GM23338 (cell line): ENCODE measurements around the gene CLOCK. TPM values are rescaled to one million over a fixed set of nuclear protein-coding genes. Genes with fewer than 3 reads are reported as not detected.

Experiments used
- ATAC-seq: fragments of 200-7000 bp; cut with Tn5 transposase; 3 replicates; pipeline ENCODE4 v1.9.1; 2020
- DNase-seq: peaks from one replicate; pipeline ENCODE4 v3.0.0-alpha.2; 2015; ENCODE audit warnings: low spot score
- H2AFZ ChIP-seq: fragments of 200-600 bp; sonication (generic); 2 replicates; pipeline ENCODE4 v1.8.0; 2016; ENCODE audit warnings: antibody characterized with exemption, mild to moderate bottlenecking, moderate library complexity
- H3F3A ChIP-seq: fragments of 200-600 bp; sonication (generic); replicated peaks from 2 replicates; pipeline ENCODE4 v1.8.0; 2017; ENCODE audit warnings: antibody characterized with exemption, mixed run types, low read depth
- H3K27ac ChIP-seq: fragments of 200-600 bp; sonication (generic); 2 replicates; pipeline ENCODE4 v1.6.1; 2016; ENCODE audit warnings: low read depth
- H3K27me3 ChIP-seq: fragments of 200-600 bp; sonication (generic); 2 replicates; pipeline ENCODE4 v1.8.0; 2016; ENCODE audit warnings: mild to moderate bottlenecking, mixed run types, moderate library complexity; ENCODE audit not compliant: insufficient read depth
- H3K36me3 ChIP-seq: fragments of 200-600 bp; sonication (generic); 2 replicates; pipeline ENCODE4 v1.8.0; 2016; ENCODE audit warnings: mild to moderate bottlenecking; ENCODE audit not compliant: insufficient read depth
- H3K4me1 ChIP-seq: fragments of 200-600 bp; sonication (generic); 2 replicates; pipeline ENCODE4 v1.8.0; 2016; ENCODE audit warnings: mild to moderate bottlenecking, moderate library complexity; ENCODE audit not compliant: insufficient read depth
- H3K4me2 ChIP-seq: fragments of 200-600 bp; sonication (generic); 2 replicates; pipeline ENCODE4 v1.7.1; 2017; ENCODE audit warnings: mixed run types
- H3K4me3 ChIP-seq: fragments of 200-600 bp; sonication (generic); 2 replicates; pipeline ENCODE4 v1.6.1; 2016; ENCODE audit warnings: mixed run types
- H3K79me2 ChIP-seq: fragments of 200-600 bp; sonication (generic); replicated peaks from 2 replicates; pipeline ENCODE4 v1.8.0; 2017; ENCODE audit warnings: mild to moderate bottlenecking; ENCODE audit not compliant: insufficient read depth
- H3K9me2 ChIP-seq: fragments of 200-600 bp; sonication (generic); 2 replicates; pipeline ENCODE4 v1.8.0; 2017; ENCODE audit not compliant: insufficient read depth
- H4K20me1 ChIP-seq: fragments of 200-600 bp; sonication (generic); replicated peaks from 2 replicates; pipeline ENCODE4 v1.8.0; 2017; ENCODE audit warnings: mild to moderate bottlenecking; ENCODE audit not compliant: insufficient read depth
- H3K27ac Mint-ChIP-seq: 2 replicates; pipeline ENCODE4 v1.8.0; 2020; ENCODE audit warnings: inconsistent platforms, mild to moderate bottlenecking, moderate library complexity, mixed read lengths
- H3K27me3 Mint-ChIP-seq: 3 replicates; pipeline ENCODE4 v1.8.0; 2022; ENCODE audit warnings: low read depth, mild to moderate bottlenecking, moderate library complexity, mixed read lengths, inconsistent platforms; ENCODE audit not compliant: insufficient read depth, poor library complexity
- H3K36me3 Mint-ChIP-seq: 3 replicates; pipeline ENCODE4 v1.8.0; 2021; ENCODE audit warnings: low read depth, mild to moderate bottlenecking, inconsistent platforms, moderate library complexity, mixed read lengths
- H3K4me1 Mint-ChIP-seq: 3 replicates; pipeline ENCODE4 v1.8.0; 2020; ENCODE audit warnings: mild to moderate bottlenecking, inconsistent platforms, mixed read lengths
- H3K4me3 Mint-ChIP-seq: 3 replicates; pipeline ENCODE4 v1.8.0; 2021; ENCODE audit warnings: moderate library complexity, mild to moderate bottlenecking, inconsistent platforms, mixed read lengths
- H3K9me3 Mint-ChIP-seq: 3 replicates; pipeline ENCODE4 v1.8.0; 2020; ENCODE audit warnings: moderate library complexity, mild to moderate bottlenecking, inconsistent platforms, mixed read lengths
- ETS1 ChIP-seq: IDR thresholded peaks from 2 replicates; pipeline ENCODE4 v1.6.1; 2016; ENCODE audit warnings: antibody characterized with exemption
- EZH2phosphoT487 ChIP-seq: fragments of 200-600 bp; sonication (generic); IDR thresholded peaks from one replicate; pipeline ENCODE4 v1.8.1; 2018; ENCODE audit warnings: antibody characterized with exemption; ENCODE audit not compliant: unreplicated experiment
- POLR2AphosphoS5 ChIP-seq: IDR thresholded peaks from 2 replicates; pipeline ENCODE4 v1.6.1; 2016; ENCODE audit warnings: antibody characterized with exemption, low read depth
- STAT1 ChIP-seq: IDR thresholded peaks from one replicate; pipeline ENCODE4 v1.6.1; 2016; ENCODE audit warnings: antibody characterized with exemption; ENCODE audit not compliant: unreplicated experiment
- ZNF462 ChIP-seq: fragments of 250-450 bp; sonication (Bioruptor Pico); IDR thresholded peaks from 2 replicates; pipeline ENCODE4 v1.5.0; 2020; ENCODE audit warnings: mild to moderate bottlenecking, moderate library complexity
- polyA plus RNA-seq: library from polyadenylated mRNA; unstranded; fragments of >200 nt; fragmentation: Nextera tagmentation; extraction: Ambion mirVana; gene quantifications from 2 replicates; pipeline ENCODE4 v1.2.1, GENCODE V29; 2016
- total RNA-seq: library from RNA; depleted of rRNA; stranded (reverse); fragments of >200 nt; shearing (Covaris generic); gene quantifications from 2 replicates; pipeline ENCODE4 v1.2.3, GENCODE V29; 2014
- TF ChIP-seq, protein P1 (sequence below): IDR thresholded peaks from one replicate; pipeline ENCODE4 v1.6.1; 2018; ENCODE audit warnings: antibody characterized with exemption; ENCODE audit not compliant: unreplicated experiment

The CLOCK gene
- total and polyA plus RNA-seq, 2 experiments from 2014 or later = 17.1 to 28.8 TPM

DNA sequence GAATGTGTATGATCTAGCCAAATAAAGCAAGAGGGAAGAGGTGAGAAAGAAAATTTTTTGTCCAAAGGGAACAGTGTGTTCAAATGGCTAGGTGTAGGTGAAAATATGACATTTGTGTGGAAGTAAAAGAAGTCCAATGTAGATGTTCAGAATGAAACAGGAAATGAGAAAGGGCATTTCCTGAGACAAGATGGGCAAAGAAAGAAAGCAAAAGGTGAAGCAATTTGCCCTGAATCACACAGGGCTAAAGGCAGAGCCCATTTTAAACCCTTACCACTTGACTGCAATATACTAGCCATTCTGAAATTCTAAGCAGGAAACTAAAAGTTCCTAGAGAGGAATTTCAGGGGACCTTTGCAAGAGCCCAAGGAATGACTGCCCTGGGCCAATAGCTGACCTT, 36.0 kb downstream of the CLOCK start:
- Mint-ChIP-seq H3K27ac (no peak overlapping the region), H3K4me3 (no peak overlapping the region), H3K9me3 (no peaks in the 10 kb centered on the region), H3K27me3 (no peaks in the 10 kb centered on the region), H3K36me3 (peaks cover 14% of the 10 kb centered on the region), H3K4me1 (peaks cover 13% of the 10 kb centered on the region)
- no peaks in the 10 kb centered on the region for H3K36me3 ChIP-seq
- ATAC-seq (no peak), DNase-seq (no peak)
- 0 out of 2 replicates have a peak, but pooled peaks cover 3% of the 10 kb centered on the region for H4K20me1 ChIP-seq
- H3K27ac ChIP-seq = no peak overlapping the region
- H3F3A ChIP-seq = no peaks in the 10 kb centered on the region
- H3K4me3 ChIP-seq = no peak overlapping the region
- H3K27me3 ChIP-seq = no peaks in the 10 kb centered on the region
- H3K9me2 ChIP-seq = no peaks in the 10 kb centered on the region
- peaks cover 10% of the 10 kb centered on the region; the same call in 1 of the 2 replicates for H3K4me1 ChIP-seq
- TF ChIP-seq ZNF462 (CRISPR knock-in tag) = no peak
- peaks cover 64% of the 10 kb centered on the region for H3K79me2 ChIP-seq
- no peak overlapping the region for H3K4me2 ChIP-seq
- H2AFZ ChIP-seq = no peak overlapping the region

DNA sequence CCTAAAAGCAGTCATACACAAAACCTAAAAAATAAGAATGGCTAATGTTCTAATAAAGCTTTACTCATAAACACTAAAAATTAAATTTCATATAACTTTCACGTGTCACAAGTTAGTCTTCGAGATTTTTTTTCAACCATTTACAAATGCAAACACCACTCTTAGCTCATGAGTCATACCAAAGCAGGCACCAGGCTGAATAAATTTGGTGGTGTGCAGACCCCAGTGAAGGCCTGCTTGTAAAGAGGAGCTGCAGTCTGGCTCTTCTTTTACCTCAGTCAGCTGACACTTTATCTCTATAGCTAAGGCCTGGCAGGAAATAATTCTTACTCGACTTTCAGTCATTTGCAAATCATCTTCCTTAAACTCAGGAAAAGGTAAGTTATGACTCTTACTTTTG, 37.4 kb downstream of the CLOCK start:
- Mint-ChIP-seq H3K27me3 (no peaks in the 10 kb centered on the region), H3K4me1 (peaks cover 13% of the 10 kb centered on the region; the same call in 2 of the 3 replicates), H3K4me3 (no peak overlapping the region), H3K9me3 (no peaks in the 10 kb centered on the region), H3K36me3 (peaks cover 14% of the 10 kb centered on the region), H3K27ac (peak overlapping the region; percentile 37; the same call in 1 of the 2 replicates)
- Histone ChIP-seq H2AFZ (no peak overlapping the region), H4K20me1 (0 out of 2 replicates have a peak, but pooled peaks cover 3% of the 10 kb centered on the region), H3K36me3 (no peaks in the 10 kb centered on the region), H3K4me3 (no peak overlapping the region), H3K27ac (0 out of 2 replicates have a peak overlapping the region, but pooled peaks have one; percentile 41), H3F3A (no peaks in the 10 kb centered on the region), H3K4me2 (no peak overlapping the region), H3K9me2 (no peaks in the 10 kb centered on the region), H3K4me1 (peaks cover 10% of the 10 kb centered on the region; the same call in 1 of the 2 replicates), H3K79me2 (peaks cover 58% of the 10 kb centered on the region), H3K27me3 (no peaks in the 10 kb centered on the region)
- DNase-seq (no peak), ATAC-seq (no peak)
- TF ChIP-seq POLR2AphosphoS5 (no peak), STAT1 (no peak), EZH2phosphoT487 (no peak), ETS1 (no peak)
- TF ChIP-seq, protein P1, sequence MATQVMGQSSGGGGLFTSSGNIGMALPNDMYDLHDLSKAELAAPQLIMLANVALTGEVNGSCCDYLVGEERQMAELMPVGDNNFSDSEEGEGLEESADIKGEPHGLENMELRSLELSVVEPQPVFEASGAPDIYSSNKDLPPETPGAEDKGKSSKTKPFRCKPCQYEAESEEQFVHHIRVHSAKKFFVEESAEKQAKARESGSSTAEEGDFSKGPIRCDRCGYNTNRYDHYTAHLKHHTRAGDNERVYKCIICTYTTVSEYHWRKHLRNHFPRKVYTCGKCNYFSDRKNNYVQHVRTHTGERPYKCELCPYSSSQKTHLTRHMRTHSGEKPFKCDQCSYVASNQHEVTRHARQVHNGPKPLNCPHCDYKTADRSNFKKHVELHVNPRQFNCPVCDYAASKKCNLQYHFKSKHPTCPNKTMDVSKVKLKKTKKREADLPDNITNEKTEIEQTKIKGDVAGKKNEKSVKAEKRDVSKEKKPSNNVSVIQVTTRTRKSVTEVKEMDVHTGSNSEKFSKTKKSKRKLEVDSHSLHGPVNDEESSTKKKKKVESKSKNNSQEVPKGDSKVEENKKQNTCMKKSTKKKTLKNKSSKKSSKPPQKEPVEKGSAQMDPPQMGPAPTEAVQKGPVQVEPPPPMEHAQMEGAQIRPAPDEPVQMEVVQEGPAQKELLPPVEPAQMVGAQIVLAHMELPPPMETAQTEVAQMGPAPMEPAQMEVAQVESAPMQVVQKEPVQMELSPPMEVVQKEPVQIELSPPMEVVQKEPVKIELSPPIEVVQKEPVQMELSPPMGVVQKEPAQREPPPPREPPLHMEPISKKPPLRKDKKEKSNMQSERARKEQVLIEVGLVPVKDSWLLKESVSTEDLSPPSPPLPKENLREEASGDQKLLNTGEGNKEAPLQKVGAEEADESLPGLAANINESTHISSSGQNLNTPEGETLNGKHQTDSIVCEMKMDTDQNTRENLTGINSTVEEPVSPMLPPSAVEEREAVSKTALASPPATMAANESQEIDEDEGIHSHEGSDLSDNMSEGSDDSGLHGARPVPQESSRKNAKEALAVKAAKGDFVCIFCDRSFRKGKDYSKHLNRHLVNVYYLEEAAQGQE = no peak
